HPDE6-E6E7 (cell line): Measurements from ENCODE around the gene CGNL1.

ENCODE experiments used
- DNase-seq: peaks from one replicate; pipeline ENCODE4 v3.0.0; 2011; ENCODE audit warnings: missing footprints; ENCODE audit errors: extremely low spot score

The CGNL1 gene

DNA sequence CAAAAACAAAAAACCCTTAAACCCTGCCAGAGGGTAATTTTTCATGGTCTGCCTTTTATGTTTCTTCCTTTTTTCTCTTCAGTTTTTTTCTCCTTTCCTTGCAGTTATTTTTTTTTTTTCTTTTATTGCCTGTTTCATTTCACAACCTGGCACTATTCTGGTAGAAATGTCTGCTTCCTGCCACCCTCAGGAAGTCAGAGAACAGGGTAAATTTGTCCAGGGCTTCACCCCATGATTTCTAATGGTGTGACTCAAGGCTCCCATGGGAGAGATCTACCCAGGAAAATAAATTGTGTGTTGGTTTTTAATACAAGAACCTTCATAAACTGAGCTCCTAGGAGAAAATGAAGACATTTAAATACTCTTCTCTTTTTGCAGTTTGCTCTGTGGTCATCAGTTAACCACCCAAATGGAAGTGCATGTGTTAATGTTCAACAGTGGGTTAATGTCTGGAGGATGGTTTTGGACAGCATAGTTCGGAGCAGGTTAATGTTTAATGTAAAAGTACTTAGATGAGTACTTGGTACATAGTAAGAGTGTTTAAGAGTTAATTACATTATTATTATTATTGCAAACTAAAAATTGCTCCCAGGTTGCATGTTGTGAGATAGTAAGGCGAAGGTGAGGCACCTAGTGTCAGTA is 45.9 kb downstream of the CGNL1 start:
- no peak for DNase-seq

DNA sequence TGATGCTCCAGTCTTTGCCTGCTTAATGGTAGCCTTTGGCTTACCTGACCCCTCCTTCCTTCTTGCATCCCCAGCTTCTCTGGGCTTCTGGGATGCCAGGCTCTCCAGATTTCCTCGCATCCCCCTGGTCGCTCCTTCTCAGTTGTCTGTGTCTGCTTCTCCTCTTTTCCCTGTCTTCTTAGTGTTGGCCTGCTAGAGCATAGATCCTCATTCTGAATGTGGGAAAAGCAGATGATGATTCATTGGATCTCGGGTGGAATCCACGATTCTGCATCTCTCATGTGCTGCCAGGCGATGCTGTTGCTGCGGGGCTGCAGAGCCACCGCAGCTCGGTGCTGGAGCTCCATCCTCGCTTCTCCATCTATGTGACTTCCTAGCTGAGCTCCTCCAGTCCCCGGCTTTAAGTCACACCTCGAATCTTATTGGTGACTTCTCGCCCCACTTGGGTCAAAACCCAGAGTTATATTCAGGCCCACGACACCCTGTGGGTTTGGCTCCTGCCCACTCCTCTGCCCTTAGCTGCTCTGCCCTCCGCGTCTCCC is 47.4 kb downstream of the CGNL1 start:
- DNase-seq: no peak

DNA sequence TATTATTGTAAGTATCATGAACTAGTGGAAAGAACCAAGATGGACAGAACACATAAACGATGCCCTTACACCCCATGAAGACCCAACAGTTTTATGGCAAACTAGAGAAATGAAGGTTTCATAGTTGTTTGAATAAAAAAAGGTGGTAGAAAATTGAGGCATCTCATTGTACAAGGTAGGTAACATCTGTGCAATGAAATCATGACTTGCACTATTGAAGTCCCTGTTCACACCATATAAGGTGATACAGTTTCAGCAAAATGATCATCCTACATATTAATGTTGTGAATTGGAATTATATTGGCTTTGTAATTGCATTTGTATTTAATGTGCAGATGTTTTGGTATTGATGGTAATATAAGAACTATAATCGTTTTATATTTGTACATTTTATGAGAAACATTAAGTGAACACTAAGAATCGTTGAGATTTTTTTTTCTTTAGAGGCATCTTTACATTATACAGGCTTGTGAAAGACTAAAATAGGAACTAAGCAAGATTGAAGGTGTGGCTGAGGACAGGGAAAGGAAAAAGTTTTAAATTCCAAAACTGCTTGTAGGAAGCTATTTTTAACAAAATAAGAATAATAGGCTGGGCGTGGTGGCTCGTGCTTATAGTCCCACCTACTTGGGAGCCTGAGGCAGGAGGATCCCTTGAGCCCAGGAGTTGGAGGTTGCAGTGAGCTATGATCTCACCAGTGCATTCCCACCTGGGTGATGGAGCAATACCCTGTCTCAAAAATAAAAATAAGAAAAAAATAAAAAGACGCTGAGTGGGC is 48.5 kb downstream of the CGNL1 start:
- DNase-seq: no peak

DNA sequence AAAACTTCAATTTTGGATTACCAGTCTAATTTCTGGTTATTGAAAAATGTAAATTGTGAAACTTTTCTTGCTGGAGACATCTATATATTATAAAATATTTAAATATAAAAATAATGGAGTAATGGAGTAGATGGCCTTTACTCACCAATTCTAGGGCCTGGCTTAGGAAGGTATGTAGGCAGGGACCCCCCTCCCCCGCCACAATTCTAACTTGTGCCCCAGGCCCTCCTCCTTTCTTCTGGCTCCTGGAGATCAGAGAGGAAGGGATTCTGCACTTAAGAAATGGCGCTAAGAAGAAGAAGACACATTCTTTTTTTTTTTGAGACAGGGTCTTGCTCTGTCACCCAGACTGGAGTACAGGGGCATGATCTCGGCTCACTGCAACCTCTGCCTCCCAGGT is 49.5 kb downstream of the CGNL1 start:
- no peak for DNase-seq

DNA sequence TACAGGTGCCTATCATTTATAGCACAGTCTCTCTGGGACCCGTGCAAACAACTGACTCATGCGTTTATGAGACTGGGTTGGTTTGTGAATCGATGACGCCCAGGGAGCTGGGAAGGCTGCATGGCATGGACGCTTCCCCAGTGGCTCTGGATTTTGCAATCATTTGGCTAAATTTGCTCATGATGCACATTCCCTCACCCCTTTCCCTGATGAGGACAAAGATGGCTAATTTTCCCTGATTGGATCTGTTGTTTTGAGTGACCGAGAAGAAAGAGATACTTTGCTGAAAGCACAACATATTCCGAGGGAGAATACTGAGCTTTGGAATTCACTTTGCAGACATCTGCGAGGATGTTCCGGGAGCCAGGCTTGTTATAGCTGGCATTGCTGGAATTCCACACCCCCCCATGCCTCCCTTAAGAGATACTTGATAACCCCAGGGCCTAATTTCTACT is 51.1 kb downstream of the CGNL1 start:
- no peak for DNase-seq

DNA sequence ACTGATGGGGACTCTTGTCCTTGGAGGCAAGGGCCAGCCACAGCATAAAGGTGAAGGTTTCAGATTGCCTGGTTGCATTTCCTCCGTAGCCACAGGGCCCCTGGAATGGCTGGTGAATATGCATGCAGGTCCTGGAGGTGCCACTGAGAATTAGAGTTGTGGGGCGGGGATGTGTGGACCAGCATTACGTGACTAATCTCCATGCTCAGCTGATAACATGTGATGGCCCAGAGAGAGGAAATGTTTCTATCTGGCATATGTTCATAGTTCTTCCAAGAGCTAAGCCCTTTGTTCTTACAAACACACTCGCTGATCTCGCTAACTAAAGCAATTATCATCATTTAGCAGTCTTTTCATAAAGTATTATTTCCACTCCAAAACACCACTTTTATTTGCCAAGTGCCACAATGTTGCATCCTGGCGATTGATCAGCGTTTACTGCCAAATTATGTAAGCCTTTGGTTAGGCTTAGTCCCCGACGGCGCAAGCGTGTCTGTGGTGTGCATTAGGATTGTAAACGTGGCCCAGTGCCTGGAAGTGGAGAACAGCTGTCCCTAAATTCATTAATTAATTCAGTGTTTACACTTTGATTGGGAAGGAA is 55.9 kb downstream of the CGNL1 start:
- no peak for DNase-seq

DNA sequence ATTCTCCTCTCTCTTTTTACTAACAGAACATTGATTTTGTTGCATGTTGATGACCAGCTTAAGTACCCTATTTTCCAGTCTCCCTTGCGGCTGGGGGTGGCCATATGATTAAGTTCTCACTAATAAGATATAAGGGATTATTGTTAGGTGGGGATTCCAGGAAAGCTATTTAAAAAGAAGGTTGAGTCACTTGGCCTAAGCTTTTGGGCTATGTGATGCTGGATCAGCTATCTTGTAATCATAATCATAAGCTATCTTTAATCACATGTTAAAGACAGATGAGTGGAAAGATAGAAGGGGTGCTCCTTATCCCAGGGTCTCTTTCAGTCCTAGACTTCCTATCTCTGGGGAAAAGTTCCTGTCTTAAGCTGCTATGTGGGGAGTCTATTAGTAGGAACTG is 59.9 kb downstream of the CGNL1 start:
- no peak for DNase-seq

DNA sequence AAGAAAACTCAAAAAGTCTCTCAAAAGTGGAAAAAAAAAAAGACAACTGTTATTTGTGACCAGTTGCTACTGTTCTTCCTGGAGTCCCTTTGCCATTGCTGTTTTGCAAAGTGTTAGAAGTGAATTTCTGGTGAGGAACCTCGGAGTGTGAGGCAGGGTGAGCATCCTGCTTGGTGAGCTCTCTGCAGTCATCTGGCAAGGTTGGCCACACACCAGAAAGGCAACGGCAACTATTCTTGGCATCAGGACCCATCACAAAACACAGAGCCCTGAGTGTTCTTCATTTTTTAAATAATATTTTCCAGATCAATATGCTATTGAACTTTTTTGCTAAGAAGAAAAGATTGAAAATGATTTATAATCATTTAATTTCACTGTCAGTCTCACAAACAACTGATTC is 60.7 kb downstream of the CGNL1 start:
- no peak for DNase-seq

DNA sequence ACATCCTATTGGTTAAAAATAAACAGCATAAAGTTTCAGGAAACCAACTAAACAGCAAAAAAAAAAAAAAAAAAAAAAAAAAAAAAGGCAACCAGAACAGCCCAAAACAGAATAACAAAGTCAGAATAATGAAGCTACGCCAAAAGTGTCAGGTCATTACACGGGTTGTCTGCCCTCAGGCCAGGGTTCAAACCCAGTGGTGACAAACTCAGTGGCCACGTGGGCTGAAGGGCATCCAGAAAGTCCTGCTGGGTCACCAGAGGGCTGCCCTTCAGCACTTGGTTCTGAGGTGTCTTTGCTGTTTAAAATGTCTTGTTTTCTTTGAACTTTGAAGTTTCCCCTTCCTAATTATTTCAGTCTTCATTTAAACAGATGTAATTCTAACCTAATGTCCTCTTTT is 61.3 kb downstream of the CGNL1 start:
- no peak for DNase-seq

DNA sequence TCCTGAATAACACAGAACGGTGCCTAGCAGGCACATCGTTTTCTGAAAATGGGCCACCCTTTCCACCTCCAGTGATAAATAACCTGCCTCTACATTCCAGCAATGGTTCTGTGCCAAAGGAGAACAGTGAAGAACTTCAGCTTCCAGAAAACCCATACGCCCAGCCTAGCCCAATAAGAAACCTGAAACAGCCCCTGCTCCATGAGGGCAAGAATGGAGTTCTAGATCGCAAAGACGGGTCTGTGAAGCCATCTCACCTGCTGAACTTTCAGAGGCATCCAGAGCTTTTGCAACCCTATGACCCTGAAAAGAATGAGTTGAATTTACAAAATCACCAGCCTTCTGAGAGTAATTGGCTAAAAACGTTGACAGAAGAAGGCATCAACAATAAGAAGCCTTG is 61.9 kb downstream of the CGNL1 start:
- DNase-seq: no peak

DNA sequence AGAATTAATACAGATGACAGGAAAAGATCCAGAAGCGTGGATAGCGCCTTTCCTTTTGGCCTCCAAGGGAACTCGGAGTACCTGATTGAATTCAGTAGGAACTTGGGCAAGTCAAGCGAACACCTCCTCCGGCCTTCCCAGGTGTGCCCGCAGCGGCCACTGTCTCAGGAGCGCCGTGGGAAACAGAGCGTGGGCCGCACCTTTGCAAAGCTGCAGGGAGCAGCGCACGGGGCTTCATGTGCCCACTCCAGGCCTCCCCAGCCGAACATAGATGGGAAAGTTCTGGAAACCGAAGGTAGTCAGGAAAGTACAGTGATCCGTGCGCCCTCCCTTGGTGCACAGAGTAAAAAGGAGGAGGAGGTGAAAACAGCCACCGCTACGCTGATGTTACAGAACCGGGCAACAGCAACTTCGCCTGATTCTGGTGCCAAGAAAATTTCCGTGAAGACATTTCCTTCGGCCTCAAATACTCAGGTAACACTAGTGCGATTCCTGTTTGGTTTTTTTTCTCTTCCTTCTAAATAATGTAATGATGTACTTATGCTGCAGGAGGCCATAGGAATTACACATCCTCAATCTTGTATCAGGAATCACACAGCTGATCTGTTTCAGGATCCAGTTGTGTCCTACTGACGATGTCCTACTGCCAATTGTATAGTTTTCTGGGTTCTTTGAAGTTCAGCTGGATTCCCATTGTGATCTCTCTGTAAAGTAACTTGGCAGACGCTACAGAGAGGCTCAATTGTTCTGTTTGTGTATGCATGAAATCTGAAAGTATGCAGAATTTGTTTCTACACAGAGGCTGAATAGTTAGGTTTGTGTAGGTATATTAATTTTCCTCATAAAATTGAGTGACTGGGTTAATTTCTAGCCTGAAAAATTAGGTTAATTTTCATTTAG is 63.1 kb downstream of the CGNL1 start:
- DNase-seq: no peak

DNA sequence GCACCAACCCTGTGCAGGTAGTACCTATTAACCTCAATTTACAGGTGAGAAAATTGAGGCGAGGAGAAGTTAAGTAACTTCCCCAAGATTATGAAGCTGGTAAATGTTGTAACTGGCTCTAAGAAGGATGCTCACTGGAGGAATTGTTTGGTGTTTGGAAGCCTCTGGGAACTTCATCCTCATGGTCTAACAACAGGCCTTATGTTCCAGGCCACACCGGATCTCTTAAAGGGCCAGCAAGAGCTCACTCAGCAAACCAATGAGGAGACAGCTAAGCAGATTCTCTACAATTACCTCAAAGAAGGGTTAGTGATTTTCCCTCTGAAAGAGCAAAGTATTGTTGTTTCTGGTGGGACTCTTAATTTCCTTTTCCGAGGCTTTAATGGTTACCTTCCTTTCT is 63.9 kb downstream of the CGNL1 start:
- DNase-seq: no peak

DNA sequence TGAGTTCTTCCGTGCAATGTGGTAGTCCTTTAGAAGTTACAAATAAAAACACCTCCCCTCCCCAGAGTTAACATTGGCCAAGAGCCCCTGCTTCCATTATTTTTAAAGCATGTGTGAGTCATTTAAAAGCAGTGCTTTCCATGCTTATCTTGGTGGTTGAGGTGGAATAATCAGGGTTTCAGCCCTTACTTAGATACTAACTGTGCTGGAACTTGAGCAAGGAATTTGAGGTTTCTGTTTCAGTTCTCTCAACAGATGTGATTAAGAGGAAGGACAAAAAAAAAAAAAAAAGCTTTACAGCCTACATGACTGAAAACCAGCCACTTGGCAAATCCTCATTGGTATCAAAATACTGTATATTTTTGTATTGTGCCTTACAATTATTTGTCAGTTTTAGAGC is 64.5 kb downstream of the CGNL1 start:
- DNase-seq: no peak

DNA sequence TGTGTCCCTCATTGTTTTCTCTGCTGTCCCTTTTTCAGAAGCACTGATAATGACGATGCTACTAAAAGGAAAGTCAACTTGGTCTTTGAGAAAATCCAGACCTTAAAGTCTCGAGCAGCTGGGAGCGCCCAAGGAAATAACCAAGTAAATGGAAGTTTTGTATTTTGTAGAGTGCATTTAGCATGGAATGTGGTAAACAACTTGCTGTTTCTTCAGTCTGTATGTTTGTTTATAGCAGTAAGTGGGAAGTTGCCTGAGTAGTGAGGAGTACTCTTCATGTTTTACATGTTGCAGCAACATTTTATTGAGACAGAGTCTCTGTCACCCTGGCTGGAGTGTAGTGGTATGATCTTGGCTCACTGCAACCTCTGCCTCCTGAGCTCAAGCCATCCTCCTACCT is 66.0 kb downstream of the CGNL1 start:
- no peak for DNase-seq

DNA sequence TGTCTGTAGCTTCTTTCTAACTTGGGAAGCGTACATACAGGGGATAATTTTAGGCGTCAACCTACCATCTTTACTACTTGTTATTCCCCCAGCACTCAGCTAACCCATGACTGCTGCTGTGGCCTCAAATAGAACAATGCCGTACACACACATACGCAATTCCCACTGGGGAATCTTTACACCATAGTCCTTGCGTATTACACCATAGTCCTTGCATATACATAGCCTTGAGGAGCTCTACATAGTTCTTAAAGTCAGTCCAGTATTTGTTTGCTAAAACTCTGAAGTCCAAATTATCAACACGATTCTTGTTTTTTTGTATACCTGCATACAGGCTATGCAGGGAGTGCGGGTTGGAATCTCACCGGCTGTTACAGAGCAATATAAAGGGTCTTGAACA is 67.2 kb downstream of the CGNL1 start:
- no peak for DNase-seq

DNA sequence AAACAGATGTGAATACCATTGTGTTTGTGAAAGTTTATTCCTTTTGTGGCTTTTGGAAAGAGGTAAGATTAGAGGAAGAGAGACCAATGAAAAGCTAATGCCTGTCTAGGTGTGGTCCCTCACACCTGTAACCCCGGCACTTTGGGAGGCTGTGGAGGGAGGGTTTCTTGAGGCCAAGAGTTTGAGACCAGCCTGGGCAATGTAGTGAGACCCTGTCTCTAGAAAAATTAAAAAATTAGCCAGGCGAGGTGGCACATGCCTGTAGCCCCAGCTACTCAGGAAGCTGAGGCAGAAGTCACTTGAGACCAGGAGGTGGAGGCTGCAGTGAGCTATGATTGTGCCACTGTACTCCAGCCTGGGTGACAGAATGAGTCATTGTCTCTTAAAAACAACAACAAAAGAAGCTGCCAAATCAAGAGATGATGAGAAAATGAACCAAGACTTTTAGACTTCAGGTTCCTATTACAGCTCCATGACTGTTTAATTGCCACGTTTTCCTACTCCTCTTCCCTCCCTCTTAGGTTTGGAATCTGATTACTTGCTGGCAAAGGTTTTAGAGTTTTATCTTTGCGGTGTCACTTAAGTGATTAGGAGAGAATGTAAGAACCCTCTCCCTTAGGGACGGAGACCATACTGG is 68.7 kb downstream of the CGNL1 start:
- no peak for DNase-seq

DNA sequence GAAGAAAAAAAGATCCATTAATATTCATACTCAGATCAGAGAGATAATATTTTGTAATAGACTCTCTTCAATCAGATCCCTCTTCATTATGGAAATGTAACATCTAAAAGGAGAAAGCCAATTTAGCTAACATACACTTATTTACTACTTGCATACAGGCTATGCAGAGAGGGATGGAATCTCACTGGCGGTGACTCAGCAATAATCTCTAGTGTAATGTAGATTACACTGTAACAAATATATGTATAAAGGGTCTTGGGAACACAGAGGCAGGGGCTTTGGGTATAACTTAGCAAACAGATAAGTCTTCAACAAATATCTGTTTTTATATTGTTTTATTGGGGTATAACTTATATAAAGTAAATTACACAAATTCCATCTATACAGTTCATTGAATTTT is 69.6 kb downstream of the CGNL1 start:
- no peak for DNase-seq

DNA sequence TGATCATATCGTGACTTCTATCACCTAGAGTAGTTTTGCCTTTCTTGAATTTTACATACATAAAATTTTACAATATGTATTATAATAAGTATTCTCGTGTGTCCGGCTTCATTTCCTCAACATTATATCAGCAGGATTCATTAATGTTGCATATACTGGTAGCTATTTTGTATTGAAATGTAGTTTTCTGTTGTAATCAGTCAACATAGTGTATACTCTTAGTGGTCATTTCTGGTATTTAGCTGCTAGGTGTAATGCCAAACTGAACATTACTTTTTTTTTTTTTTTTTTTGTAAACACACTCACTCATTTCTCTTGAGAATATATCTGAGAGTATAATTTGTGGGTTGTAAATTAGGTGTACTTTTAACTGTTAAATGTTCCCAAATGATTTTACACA is 70.1 kb downstream of the CGNL1 start:
- DNase-seq: no peak

DNA sequence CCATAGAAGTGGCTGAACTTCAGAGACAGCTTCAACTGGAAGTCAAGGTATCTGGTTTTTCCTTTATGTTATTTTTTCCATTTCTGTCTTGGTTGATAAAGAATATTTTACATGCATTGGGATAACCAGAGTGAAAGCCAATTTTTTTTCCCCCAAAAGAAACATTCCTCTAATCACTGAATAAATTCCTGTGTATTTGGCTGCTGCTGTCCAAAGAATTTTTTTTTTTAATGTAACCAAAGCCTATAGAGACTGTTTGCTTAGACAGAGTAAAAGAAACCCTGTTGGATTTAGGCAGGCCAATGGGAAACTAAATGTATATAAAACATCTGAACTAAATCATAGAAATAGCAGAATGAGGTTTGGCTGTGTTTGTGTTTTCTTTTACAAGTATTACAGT is 75.2 kb downstream of the CGNL1 start:
- DNase-seq: no peak

DNA sequence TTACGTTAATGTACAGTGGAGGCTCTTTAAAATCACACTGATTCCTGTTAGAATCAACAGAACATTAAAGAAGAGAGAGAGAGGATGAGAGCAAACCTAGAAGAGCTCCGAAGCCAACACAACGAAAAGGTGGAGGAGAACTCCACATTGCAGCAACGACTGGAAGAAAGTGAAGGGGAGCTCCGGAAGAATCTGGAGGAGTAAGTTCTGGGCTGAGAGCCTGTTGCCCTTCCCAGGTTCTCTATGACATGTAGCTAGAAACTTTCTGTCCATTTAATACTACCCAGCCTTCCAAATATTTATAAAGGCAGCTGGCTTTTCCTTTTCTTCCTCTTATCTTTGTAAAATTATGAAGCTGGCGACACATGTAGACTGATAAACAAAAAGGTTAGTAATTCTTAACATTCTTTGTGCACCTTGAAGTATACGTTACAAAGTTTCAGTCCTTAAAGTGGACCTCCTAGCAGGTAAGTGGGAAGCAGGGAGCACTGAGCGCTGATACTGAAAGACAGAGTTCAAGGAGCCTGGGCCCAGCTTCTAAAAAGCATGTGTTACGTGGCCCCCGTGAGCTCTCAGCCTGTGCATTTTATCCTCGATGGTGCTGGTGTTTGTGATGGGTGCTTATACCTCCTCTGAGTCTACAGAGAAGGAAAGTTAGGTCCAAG is 75.9 kb downstream of the CGNL1 start:
- DNase-seq: no peak

DNA sequence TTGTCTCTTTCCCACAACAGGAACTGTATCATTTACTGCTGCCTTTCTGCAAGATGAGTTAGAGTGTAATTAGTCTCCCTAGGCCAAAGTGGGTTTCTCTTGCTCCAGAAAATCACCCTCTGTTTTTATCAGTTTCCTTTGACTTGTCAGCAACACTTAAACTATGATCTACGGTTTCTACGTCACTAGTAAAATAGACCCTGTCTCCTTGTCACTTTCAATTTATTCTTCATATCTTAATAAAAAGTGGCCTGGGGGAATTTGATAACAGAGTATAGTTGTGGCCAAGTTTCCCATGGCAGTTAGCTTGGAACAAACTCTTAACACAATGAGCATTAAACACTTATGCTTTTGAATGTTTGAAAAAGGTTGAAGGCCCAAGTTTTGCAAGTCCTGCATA is 79.6 kb downstream of the CGNL1 start:
- DNase-seq: no peak
